ENCODE data around the gene PNLDC1.

DNA sequence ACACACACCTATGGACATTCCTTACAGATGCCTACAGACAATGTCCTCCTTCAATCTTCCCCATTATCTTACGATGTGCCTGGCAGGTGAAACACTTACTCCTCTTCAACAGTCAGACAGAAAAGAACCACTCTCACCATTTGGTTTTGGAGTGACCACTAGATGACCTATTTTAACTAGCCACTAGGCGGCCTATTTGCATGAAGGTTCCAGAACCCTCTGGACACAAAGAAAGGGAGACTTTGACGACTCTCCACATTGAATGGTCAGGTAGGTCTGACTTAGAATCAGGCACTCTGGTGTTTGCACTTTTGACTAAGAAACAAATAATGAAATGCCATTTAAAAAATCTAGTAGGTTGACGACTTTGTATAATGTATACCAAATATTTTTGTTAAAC is 42.0 kb downstream of the PNLDC1 start:
- TF ChIP-seq, protein P1, sequence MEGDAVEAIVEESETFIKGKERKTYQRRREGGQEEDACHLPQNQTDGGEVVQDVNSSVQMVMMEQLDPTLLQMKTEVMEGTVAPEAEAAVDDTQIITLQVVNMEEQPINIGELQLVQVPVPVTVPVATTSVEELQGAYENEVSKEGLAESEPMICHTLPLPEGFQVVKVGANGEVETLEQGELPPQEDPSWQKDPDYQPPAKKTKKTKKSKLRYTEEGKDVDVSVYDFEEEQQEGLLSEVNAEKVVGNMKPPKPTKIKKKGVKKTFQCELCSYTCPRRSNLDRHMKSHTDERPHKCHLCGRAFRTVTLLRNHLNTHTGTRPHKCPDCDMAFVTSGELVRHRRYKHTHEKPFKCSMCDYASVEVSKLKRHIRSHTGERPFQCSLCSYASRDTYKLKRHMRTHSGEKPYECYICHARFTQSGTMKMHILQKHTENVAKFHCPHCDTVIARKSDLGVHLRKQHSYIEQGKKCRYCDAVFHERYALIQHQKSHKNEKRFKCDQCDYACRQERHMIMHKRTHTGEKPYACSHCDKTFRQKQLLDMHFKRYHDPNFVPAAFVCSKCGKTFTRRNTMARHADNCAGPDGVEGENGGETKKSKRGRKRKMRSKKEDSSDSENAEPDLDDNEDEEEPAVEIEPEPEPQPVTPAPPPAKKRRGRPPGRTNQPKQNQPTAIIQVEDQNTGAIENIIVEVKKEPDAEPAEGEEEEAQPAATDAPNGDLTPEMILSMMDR (IDR thresholded peaks at IDR 0.05; ENCODE audit: poor library complexity, severe bottlenecking), result no peak
- TF ChIP-seq EP300 (conservative IDR thresholded peaks at IDR 0.05; ENCODE audit: poor library complexity, severe bottlenecking), result no peak

All from neural cell (in vitro differentiated cells).